T-helper 2 cell treated with Interferon-gamma antibody and Interleukin-4, amounts not matched to agents 5 μg/mL and 100 μg/mL, for 36 hours (primary cell): ENCODE results near the gene PYROXD2.

ENCODE experiments used
- DNase-seq: peaks from one replicate; pipeline ENCODE4 v3.0.0; 2021; ENCODE audit warnings: low spot score
- H3K27ac Mint-ChIP-seq: one replicate; pipeline ENCODE4 v1.8.0; 2021; ENCODE audit warnings: mild to moderate bottlenecking, mixed read lengths
- H3K27me3 Mint-ChIP-seq: one replicate; pipeline ENCODE4 v1.8.0; 2021; ENCODE audit warnings: low read depth, mixed read lengths
- H3K36me3 Mint-ChIP-seq: one replicate; pipeline ENCODE4 v1.8.0; 2021; ENCODE audit warnings: low read depth, mixed read lengths
- H3K4me1 Mint-ChIP-seq: one replicate; pipeline ENCODE4 v1.8.0; 2021; ENCODE audit warnings: low read depth, mixed read lengths
- H3K4me3 Mint-ChIP-seq: one replicate; pipeline ENCODE4 v1.8.0; 2022; ENCODE audit warnings: mild to moderate bottlenecking, moderate library complexity, mixed read lengths
- H3K9me3 Mint-ChIP-seq: one replicate; pipeline ENCODE4 v1.8.0; 2021; ENCODE audit warnings: mixed read lengths

Gene PYROXD2

DNA sequence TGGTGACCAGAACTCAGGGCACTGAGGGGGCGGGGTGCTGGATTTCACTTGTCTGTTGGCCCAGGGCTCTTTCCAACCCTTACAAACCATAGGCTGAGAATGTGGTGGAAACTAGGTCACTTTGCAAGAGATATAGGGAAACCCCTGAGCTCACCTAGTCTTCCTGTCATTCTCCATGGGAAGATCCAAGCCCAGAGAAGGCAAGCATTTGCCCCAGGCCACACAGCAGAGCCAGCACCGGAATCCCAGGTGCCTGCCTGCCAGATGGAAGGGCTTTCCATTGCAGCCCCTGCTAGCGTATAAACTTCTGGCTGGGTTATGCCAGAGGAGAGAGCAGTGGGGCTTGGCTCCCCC is 427 bp downstream of the PYROXD2 start:
- peak overlapping the region; percentile 87 for H3K4me3 Mint-ChIP-seq
- no peaks in the 10 kb centered on the region for H3K27me3 Mint-ChIP-seq
- peaks cover 13% of the 10 kb centered on the region for H3K36me3 Mint-ChIP-seq
- peak overlapping the region; percentile 26 for H3K27ac Mint-ChIP-seq
- H3K4me1 Mint-ChIP-seq, result peaks cover 15% of the 10 kb centered on the region
- DNase-seq, result no peak
- H3K9me3 Mint-ChIP-seq, result no peaks in the 10 kb centered on the region

DNA sequence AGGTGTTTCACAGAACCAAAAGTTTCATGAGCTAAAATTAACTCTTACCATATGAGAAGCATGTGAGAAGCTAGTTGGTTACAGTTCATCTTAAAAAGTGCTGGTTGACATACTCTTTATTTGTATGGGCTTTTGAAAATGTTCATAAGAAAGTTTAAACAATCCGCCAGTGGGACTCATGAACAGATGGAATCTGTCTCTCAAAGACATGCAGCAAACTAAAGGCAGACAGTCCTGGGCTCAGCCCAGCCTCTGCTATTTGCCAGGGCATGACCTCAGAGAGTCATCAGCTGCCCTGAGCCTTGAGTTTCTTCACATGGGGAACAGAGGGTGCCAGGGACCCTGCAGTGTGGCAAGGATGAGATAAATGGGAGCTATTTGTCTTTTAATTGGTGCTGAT is 3.2 kb downstream of the PYROXD2 start:
- H3K4me3 Mint-ChIP-seq, result no peak overlapping the region
- H3K4me1 Mint-ChIP-seq, result peaks cover 15% of the 10 kb centered on the region
- no peak overlapping the region for H3K27ac Mint-ChIP-seq
- H3K9me3 Mint-ChIP-seq, result no peaks in the 10 kb centered on the region
- no peaks in the 10 kb centered on the region for H3K27me3 Mint-ChIP-seq
- H3K36me3 Mint-ChIP-seq, result peaks cover 7% of the 10 kb centered on the region
- no peak for DNase-seq

DNA sequence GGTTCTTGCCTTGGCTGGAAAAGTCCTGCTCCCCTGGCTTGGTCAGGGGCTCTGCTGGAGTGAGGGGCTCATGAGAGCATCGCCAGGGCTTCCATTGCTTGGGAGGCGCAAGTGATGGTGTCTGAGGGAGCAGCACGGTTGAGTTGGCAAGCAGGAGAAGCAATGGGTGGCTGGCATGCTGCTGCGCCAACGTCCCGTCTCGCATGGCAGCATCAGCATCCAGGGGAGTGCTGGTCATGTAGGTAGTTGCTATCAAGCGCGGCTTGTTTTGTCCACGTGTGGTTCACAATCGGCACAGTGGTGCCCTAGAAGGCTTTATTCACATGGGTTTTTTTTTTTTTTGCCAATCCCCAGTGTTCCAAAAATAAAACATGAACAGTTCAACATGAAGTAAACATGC is 3.8 kb downstream of the PYROXD2 start:
- Mint-ChIP-seq H3K9me3 (no peaks in the 10 kb centered on the region), H3K36me3 (peaks cover 2% of the 10 kb centered on the region), H3K4me1 (peaks cover 15% of the 10 kb centered on the region), H3K4me3 (no peak overlapping the region), H3K27ac (no peak overlapping the region), H3K27me3 (no peaks in the 10 kb centered on the region)
- no peak for DNase-seq

GRCh38 chr10:98410759-98411158 is 4.2 kb downstream of the PYROXD2 start:
- H3K27me3 Mint-ChIP-seq, result no peaks in the 10 kb centered on the region
- DNase-seq, result no peak
- H3K27ac Mint-ChIP-seq, result no peak overlapping the region
- no peak overlapping the region for H3K4me3 Mint-ChIP-seq
- H3K36me3 Mint-ChIP-seq, result peaks cover 2% of the 10 kb centered on the region
- H3K4me1 Mint-ChIP-seq, result peaks cover 14% of the 10 kb centered on the region
- no peaks in the 10 kb centered on the region for H3K9me3 Mint-ChIP-seq

DNA sequence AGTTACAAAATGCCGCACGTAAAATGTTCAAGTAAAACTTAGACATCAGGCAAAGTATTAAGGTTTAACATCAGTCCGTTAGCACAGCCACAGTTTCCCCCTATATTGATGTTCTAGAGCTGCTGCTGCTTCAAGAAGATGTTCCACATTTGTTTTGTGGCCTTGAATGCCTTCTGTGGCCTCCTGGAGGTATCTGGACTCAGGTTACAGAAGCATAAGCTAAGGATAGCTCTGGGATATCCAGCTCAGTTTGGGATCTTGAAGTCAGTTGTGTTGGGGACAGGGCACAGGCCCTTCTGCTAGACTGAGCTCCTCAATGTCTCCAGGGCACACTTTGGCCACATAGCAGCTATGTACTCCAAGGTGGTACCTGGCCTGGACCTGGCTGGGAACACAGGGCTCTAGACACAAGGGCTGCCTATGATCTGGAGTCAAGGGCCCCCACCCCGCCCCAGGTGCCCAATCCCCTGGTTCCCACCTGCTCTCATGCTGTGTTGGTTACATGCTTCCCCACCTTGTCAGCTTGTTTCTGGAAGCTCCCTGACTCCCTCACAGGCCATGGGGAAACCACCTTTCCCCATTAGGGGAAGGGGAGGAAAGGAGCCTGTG is 4.7 kb downstream of the PYROXD2 start:
- no peak for DNase-seq
- peaks cover 9% of the 10 kb centered on the region for H3K4me1 Mint-ChIP-seq
- H3K27me3 Mint-ChIP-seq, result no peaks in the 10 kb centered on the region
- no peaks in the 10 kb centered on the region for H3K9me3 Mint-ChIP-seq
- no peak overlapping the region for H3K27ac Mint-ChIP-seq
- no peak overlapping the region for H3K4me3 Mint-ChIP-seq
- H3K36me3 Mint-ChIP-seq, result peaks cover 2% of the 10 kb centered on the region

- peaks cover 9% of the 10 kb centered on the region for H3K4me1 Mint-ChIP-seq
- H3K27me3 Mint-ChIP-seq, result no peaks in the 10 kb centered on the region
- H3K9me3 Mint-ChIP-seq, result no peaks in the 10 kb centered on the region
- no peak for DNase-seq
- no peak overlapping the region for H3K4me3 Mint-ChIP-seq
- no peaks in the 10 kb centered on the region for H3K36me3 Mint-ChIP-seq
- H3K27ac Mint-ChIP-seq, result no peak overlapping the region
These were observed 6.2 kb downstream of the PYROXD2 start for GRCh38 chr10:98408799-98409198.

- no peak overlapping the region for H3K4me3 Mint-ChIP-seq
- no peaks in the 10 kb centered on the region for H3K9me3 Mint-ChIP-seq
- no peaks in the 10 kb centered on the region for H3K27me3 Mint-ChIP-seq
- peaks cover 13% of the 10 kb centered on the region for H3K4me1 Mint-ChIP-seq
- no peak for DNase-seq
- no peak overlapping the region for H3K27ac Mint-ChIP-seq
- H3K36me3 Mint-ChIP-seq, result no peaks in the 10 kb centered on the region
These were observed 7.2 kb downstream of the PYROXD2 start for GRCh38 chr10:98407744-98408241.

DNA sequence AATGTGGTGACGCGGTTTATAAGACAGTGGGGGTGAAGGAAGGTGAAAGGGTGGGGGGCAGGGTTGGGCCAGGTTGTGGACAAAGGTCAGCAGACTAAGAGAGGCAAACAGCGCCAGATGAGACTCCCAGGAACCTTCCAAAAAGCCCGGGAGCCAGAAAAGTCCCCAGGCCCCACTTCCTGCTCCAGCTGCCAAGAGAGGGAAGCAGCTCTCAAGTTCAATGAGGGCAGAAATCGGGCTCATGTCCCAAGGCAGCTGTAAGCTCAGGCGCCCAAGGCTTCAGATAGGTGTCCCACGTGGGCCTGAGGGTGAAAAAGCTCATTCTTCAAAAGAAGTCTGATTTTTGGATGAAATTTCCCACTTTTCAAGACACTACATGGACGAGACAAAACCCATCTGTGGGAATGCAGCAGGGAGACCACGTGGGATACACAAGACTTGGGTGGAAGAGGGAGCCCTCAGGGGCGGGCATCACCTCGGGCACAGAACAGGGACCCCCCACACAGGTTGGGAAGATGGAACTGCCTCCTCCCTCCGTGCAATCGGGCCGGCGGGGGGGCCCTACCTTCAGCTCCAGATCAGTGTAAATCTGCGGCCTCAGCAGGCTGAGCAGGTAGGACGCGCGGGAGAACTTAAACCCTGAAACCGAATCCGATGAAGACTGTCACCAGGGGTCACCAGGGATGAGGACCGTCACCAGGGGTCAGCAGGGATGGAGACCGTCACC is 7.8 kb downstream of the PYROXD2 start:
- Mint-ChIP-seq H3K27me3 (no peaks in the 10 kb centered on the region), H3K27ac (no peak overlapping the region), H3K4me1 (peaks cover 13% of the 10 kb centered on the region), H3K36me3 (no peaks in the 10 kb centered on the region), H3K4me3 (no peak overlapping the region), H3K9me3 (no peaks in the 10 kb centered on the region)
- no peak for DNase-seq

DNA sequence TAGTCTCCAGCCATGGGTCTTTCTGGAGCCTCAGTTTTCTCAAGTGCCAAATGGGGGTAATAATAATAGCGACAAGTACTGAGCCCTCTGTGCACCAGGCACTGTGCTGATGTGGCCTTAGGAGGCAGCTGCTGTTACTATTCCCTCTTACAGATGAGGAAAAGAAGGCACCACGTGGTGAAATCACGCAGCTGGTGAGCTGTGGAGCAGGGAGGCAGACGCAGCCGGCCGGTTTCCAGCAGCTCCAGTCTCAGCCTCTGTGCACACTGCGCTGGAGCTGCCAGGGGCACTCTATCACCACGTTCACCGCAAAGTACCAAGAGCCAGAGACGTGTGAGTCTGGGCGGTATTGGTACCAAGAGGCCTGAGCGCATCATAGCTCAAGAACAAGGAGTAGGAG is 9.6 kb downstream of the PYROXD2 start:
- Mint-ChIP-seq H3K36me3 (no peaks in the 10 kb centered on the region), H3K9me3 (no peaks in the 10 kb centered on the region)

DNA sequence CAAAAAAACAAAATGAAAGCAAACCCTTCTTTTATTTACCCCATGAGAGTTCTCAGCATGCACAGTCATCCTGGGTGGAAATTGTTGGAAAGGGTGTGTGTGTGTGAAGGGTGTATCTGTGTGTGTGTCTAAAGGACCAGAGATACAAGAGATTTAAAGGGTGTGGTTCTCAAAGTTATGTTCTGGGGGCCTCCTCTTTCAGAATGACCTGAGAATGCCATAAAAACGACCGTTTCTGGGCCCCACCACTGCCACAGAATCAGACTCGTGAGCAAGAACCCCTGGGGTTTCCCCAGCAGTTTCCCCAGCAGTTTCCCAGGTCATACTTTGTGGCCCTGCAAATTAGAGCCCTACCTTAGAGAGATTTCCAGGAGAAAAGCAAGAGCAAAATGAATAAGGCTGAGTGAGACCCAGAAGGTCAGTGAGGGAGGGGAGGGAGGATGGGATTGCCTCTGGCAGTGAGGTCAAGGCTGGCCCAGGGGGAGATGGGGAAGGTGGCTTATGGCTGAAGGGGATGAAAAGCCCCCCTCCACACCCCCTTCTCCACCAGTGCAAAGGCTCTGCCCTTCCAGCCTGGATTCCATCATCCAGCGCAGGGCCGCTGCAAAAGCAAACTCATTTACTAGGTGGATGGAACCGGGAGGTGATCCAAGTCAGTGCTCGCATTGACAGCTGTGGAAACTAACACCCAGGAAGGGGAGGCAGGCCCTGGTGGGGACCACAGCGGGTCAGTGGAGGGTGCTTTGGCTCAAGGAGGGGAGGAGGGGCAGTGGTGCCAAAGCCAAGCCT is 10.2 kb downstream of the PYROXD2 start:
- Mint-ChIP-seq H3K27me3 (no peaks in the 10 kb centered on the region), H3K27ac (peak overlapping the region; percentile 78), H3K4me3 (peak overlapping the region; percentile 32), H3K36me3 (no peaks in the 10 kb centered on the region), H3K9me3 (no peaks in the 10 kb centered on the region), H3K4me1 (peaks cover 13% of the 10 kb centered on the region)
- DNase-seq, result peak; percentile 29

More for the DNA sequence above, 9.6 kb downstream of the PYROXD2 start:
- Mint-ChIP-seq H3K4me1 (peaks cover 13% of the 10 kb centered on the region), H3K27me3 (no peaks in the 10 kb centered on the region), H3K4me3 (no peak overlapping the region), H3K27ac (no peak overlapping the region)
- no peak for DNase-seq

DNA sequence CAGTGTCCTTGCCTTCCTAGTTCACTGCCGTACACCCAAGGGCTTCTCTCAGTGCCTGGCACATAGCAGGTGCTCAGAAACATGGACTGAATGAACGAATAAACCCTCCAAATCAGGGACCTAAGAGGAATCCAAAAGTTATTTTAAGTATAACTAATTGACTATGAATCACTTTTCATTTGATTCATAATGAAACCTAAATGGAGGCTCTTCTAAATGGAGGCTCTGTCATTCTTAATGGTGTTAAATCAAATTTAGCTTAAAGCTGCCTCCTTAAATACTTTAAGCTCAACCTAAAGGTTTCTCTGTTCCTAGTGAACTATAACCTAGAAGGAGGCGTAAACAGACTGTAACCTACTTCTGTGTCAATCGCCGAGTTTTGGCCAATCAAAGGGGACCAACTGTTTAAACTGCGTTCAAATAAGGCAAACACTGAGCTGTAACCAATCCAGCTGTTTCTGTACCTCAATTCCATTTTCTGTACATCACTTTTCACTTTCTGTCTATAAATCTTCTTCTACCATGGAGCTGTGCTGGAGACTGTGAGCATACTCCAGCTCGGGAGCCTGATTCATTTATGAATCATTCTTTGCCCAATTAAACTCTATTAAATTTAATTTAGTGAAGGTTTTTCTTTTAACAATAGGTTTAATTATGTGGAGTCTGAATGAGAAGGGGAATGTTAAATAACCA is 11.0 kb downstream of the PYROXD2 start:
- no peaks in the 10 kb centered on the region for H3K36me3 Mint-ChIP-seq
- no peaks in the 10 kb centered on the region for H3K27me3 Mint-ChIP-seq
- peaks cover 13% of the 10 kb centered on the region for H3K4me1 Mint-ChIP-seq
- H3K4me3 Mint-ChIP-seq, result no peak overlapping the region
- DNase-seq, result no peak
- peak overlapping the region; percentile 52 for H3K27ac Mint-ChIP-seq
- no peaks in the 10 kb centered on the region for H3K9me3 Mint-ChIP-seq

GRCh38 chr10:98402931-98403718 is 11.9 kb downstream of the PYROXD2 start:
- Mint-ChIP-seq H3K27ac (no peak overlapping the region), H3K4me3 (no peak overlapping the region), H3K27me3 (no peaks in the 10 kb centered on the region), H3K4me1 (peaks cover 13% of the 10 kb centered on the region), H3K9me3 (no peaks in the 10 kb centered on the region), H3K36me3 (no peaks in the 10 kb centered on the region)
- DNase-seq, result no peak

- Mint-ChIP-seq H3K27ac (no peak overlapping the region), H3K27me3 (no peaks in the 10 kb centered on the region), H3K9me3 (no peaks in the 10 kb centered on the region)
These were observed 12.5 kb downstream of the PYROXD2 start for GRCh38 chr10:98402478-98402877.

More at GRCh38 chr10:98402478-98402877, 12.5 kb downstream of the PYROXD2 start:
- DNase-seq, result no peak
- H3K36me3 Mint-ChIP-seq, result no peaks in the 10 kb centered on the region
- H3K4me1 Mint-ChIP-seq, result peaks cover 13% of the 10 kb centered on the region
- H3K4me3 Mint-ChIP-seq, result no peak overlapping the region
